ENCODE data around the gene GGA3. TPM values are rescaled to one million over a fixed set of nuclear protein-coding genes. Genes with fewer than 3 reads are reported as not detected.
"Not testable (repeated sequence)": the region's sequence is repeated elsewhere in the genome, so short reads cannot be mapped to it uniquely, and the experiment has no call there.

The GGA3 gene
- total RNA-seq, 1 experiment from 2014 or later, result 64.4 TPM

DNA sequence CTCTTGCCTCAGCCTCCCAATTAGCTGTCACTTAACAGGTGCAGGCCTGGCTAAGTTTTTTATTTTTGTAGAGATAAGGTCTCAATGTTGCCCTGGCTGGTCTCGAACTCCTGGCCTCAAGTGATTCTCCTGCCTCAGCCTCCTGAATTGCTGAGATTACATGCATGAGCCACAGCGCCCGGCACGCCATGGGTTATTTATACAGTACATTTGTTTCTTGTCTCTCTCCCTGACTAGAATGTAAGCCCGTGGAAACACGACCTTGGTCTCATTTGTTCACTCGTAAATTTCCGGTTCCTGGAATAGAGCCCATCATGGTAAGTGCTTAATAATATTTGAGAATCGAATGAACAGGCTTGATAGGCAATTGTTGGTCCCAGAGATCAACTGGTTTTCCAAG, 25.8 kb upstream of the GGA3 start:
- Mint-ChIP-seq H3K27ac (ENCODE audit: unreplicated experiment) (no peak overlapping the region), H3K36me3 (ENCODE audit: insufficient read depth, unreplicated experiment) (peaks cover 34% of the 10 kb centered on the region), H3K4me1 (ENCODE audit: low read depth, unreplicated experiment) (peaks cover 9% of the 10 kb centered on the region), H3K27me3 (ENCODE audit: unreplicated experiment) (no peaks in the 10 kb centered on the region), H3K4me3 (ENCODE audit: low read depth, unreplicated experiment) (no peak overlapping the region), H3K9me3 (ENCODE audit: low read depth, unreplicated experiment) (no peaks in the 10 kb centered on the region)
- no peak for DNase-seq
- CTCF ChIA-PET, result no interaction called here
- intact Hi-C loops (cut with micrococcal nuclease; ENCODE audit: unreplicated experiment), result no loop called here
- no TSS peak for BruUV-seq (replicated peaks)
- TF ChIP-seq, protein P1, sequence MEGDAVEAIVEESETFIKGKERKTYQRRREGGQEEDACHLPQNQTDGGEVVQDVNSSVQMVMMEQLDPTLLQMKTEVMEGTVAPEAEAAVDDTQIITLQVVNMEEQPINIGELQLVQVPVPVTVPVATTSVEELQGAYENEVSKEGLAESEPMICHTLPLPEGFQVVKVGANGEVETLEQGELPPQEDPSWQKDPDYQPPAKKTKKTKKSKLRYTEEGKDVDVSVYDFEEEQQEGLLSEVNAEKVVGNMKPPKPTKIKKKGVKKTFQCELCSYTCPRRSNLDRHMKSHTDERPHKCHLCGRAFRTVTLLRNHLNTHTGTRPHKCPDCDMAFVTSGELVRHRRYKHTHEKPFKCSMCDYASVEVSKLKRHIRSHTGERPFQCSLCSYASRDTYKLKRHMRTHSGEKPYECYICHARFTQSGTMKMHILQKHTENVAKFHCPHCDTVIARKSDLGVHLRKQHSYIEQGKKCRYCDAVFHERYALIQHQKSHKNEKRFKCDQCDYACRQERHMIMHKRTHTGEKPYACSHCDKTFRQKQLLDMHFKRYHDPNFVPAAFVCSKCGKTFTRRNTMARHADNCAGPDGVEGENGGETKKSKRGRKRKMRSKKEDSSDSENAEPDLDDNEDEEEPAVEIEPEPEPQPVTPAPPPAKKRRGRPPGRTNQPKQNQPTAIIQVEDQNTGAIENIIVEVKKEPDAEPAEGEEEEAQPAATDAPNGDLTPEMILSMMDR (IDR thresholded peaks at IDR 0.05; ENCODE audit: unreplicated experiment), result no peak

DNA sequence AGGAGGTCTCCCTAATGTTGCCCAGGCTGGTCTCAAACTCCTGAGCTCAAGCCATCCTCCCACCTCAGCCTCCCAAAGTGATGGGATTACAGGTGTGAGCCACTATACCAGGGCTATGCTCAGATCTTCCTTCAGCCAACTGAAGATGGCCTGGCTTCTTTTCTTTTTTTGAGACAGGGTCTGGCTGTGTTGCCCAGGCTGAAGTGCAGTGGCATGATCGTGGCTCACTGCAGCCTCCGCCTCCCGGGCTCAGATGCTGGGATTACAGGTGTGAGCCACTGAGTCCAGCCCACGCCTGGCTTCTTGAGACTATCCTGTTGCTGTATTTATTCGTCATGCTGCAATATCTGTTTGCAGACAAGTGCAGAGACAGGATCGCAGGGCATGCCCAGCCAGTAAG, 23.7 kb upstream of the GGA3 start:
- Mint-ChIP-seq H3K4me1 (ENCODE audit: low read depth, unreplicated experiment) (peaks cover 9% of the 10 kb centered on the region), H3K36me3 (ENCODE audit: insufficient read depth, unreplicated experiment) (peaks cover 27% of the 10 kb centered on the region), H3K27ac (ENCODE audit: unreplicated experiment) (no peak overlapping the region), H3K4me3 (ENCODE audit: low read depth, unreplicated experiment) (no peak overlapping the region), H3K9me3 (ENCODE audit: low read depth, unreplicated experiment) (no peaks in the 10 kb centered on the region), H3K27me3 (ENCODE audit: unreplicated experiment) (no peaks in the 10 kb centered on the region)
- DNase-seq, result no peak
- CTCF ChIA-PET, result interaction anchor here (0.6 kb wide), 1 partner anchor 324 kb away, joined by 3 read pairs; no protein-coding TSS in a partner anchor
- TF ChIP-seq, protein P1 (IDR thresholded peaks at IDR 0.05; ENCODE audit: unreplicated experiment), result no peak
- intact Hi-C loops (cut with micrococcal nuclease; ENCODE audit: unreplicated experiment), result no loop called here
- BruUV-seq (replicated peaks), result no TSS peak

DNA sequence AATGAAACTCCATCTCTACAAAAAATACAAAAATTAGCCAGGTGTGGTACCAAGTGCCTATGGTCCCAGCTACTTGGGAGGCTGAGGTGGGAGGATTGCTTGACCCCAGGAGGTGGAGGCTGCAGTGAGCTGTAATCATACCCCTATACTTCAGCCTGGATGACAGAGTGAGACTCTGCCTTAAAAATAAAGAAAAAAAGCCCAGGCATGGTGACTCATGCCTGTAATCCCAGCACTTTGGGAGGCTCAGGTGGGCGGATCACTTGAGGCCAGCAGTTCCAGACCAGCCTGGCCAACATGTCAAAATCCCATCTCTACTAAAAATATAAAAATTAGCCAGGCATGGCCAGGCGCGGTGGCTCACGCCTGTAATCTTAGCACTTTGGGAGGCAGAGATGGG, 18.8 kb upstream of the GGA3 start:
- CTCF ChIA-PET, result interaction anchor here (0.6 to 1.3 kb wide), 3 partner anchors 9 to 126 kb away, joined by 3 to 4 read pairs (median 3); partner anchors contain the start of genes GRB2, MIF4GD and SLC25A19
- BruUV-seq (replicated peaks); intact Hi-C loops (cut with micrococcal nuclease; ENCODE audit: unreplicated experiment); H3K4me3 Mint-ChIP-seq (ENCODE audit: low read depth, unreplicated experiment); H3K9me3 Mint-ChIP-seq (ENCODE audit: low read depth, unreplicated experiment); H3K4me1 Mint-ChIP-seq (ENCODE audit: low read depth, unreplicated experiment); H3K27me3 Mint-ChIP-seq (ENCODE audit: unreplicated experiment); H3K27ac Mint-ChIP-seq (ENCODE audit: unreplicated experiment); DNase-seq: not testable (repeated sequence)
- peaks cover 18% of the 10 kb centered on the region for H3K36me3 Mint-ChIP-seq (ENCODE audit: insufficient read depth, unreplicated experiment)

DNA sequence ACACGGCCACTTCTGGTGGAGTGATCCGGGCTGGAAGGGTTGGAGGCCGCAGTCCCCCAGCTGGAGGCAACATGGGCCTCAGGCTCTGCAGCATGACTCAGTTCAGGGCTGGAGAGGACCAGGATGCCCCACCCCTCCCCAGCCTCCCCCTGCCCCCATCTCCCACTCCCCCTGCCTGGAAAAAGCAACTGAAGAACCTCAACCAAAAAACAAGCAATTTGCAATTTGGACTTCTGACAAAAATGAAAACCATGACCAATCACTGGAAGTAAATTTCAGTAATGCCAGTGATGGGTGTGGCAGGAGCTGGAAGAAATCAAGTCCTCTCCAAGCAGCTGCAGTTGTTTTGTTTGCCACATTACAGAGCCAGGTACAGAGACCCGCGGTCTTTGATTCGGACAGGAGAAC, 16.3 kb upstream of the GGA3 start:
- no peak overlapping the region for H3K27ac Mint-ChIP-seq (ENCODE audit: unreplicated experiment)
- CTCF ChIA-PET, result interaction anchor here (0.6 kb wide), 1 partner anchor 11 kb away, joined by 4 read pairs; the partner anchor contains the start of gene SLC25A19
- H3K36me3 Mint-ChIP-seq (ENCODE audit: insufficient read depth, unreplicated experiment), result peaks cover 21% of the 10 kb centered on the region
- TF ChIP-seq, protein P1 (IDR thresholded peaks at IDR 0.05; ENCODE audit: unreplicated experiment), result no peak
- H3K27me3 Mint-ChIP-seq (ENCODE audit: unreplicated experiment), result no peaks in the 10 kb centered on the region
- H3K4me1 Mint-ChIP-seq (ENCODE audit: low read depth, unreplicated experiment), result peaks cover 7% of the 10 kb centered on the region
- no peak overlapping the region for H3K4me3 Mint-ChIP-seq (ENCODE audit: low read depth, unreplicated experiment)
- no TSS peak for BruUV-seq (replicated peaks)
- intact Hi-C loops (cut with micrococcal nuclease; ENCODE audit: unreplicated experiment), result no loop called here
- H3K9me3 Mint-ChIP-seq (ENCODE audit: low read depth, unreplicated experiment), result no peaks in the 10 kb centered on the region
- no peak for DNase-seq

DNA sequence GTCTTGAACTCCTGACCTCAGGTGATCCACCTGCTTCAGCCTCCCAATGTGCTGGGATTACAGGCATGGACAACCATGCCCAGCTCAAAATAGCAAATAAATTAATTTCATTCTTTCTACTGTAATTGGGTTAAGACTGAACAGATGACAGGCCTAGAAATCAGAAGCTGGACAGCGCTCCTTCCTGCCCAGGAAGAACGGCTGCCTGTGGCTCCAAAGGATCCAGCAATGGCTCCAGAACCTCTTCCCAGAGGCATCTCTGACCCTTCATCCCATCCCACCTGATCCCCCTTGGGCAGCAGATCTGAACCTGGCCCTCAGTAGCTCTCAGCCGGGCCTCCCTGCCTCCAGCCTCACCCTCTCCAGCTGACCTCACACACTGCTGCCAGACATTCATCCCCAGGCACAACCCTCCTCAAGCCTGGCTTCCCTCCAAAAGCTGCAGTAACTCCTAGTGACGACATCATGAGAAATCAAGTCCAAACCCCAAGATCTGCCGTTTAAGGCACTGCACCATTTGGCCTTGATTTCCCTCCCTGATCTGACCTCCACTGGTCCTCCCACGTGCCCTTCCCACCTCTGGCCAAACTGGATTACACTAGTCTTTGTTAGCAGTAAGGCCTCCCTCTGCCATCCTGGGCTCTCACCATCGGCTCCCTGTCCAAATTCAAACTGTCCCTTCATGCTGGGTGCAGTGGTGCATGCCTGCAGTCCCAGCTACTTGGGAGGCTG, 12.7 kb upstream of the GGA3 start:
- DNase-seq, result no peak
- Mint-ChIP-seq H3K9me3 (ENCODE audit: low read depth, unreplicated experiment) (no peaks in the 10 kb centered on the region), H3K4me1 (ENCODE audit: low read depth, unreplicated experiment) (peaks cover 16% of the 10 kb centered on the region), H3K36me3 (ENCODE audit: insufficient read depth, unreplicated experiment) (peaks cover 48% of the 10 kb centered on the region), H3K4me3 (ENCODE audit: low read depth, unreplicated experiment) (no peak overlapping the region), H3K27me3 (ENCODE audit: unreplicated experiment) (no peaks in the 10 kb centered on the region), H3K27ac (ENCODE audit: unreplicated experiment) (no peak overlapping the region)
- no TSS peak for BruUV-seq (replicated peaks)
- CTCF ChIA-PET, result interaction anchor here (0.6 kb wide), 1 partner anchor 137 kb away, joined by 3 read pairs; no protein-coding TSS in a partner anchor
- intact Hi-C loops (cut with micrococcal nuclease; ENCODE audit: unreplicated experiment), result no loop called here
- TF ChIP-seq, protein P1 (IDR thresholded peaks at IDR 0.05; ENCODE audit: unreplicated experiment), result no peak
